Measurements from ENCODE around the gene EGFLAM. TPM values are rescaled to one million over a fixed set of nuclear protein-coding genes. Genes with fewer than 3 reads are reported as not detected.

The EGFLAM gene
- total and polyA plus RNA-seq, 10 of the 15 experiments (the other 5 are each of a cell fraction or from before 2014, with no cell fraction given): 0.37 TPM; not detected in 9

DNA sequence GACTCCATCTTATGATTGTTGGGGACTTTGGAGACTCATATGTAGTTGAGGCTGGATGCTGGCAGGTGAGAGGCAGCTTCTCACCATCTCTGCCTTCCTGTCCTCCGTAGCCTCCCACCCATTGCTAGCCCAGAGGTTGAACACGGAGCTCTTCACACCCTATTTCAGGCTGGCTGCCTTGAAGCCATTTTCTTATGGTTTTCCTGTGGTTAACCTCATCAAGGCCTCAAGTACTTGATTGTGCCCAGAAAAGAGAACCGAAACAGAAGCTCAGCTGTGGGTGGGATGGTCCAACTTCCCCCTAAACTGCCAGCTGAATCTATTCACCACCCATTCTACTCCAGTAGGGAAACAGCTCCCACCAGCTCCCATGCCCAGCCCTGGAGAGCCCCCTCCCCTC lies 195.1 kb downstream of the EGFLAM start (continued):
- TF ChIP-seq, protein P1, sequence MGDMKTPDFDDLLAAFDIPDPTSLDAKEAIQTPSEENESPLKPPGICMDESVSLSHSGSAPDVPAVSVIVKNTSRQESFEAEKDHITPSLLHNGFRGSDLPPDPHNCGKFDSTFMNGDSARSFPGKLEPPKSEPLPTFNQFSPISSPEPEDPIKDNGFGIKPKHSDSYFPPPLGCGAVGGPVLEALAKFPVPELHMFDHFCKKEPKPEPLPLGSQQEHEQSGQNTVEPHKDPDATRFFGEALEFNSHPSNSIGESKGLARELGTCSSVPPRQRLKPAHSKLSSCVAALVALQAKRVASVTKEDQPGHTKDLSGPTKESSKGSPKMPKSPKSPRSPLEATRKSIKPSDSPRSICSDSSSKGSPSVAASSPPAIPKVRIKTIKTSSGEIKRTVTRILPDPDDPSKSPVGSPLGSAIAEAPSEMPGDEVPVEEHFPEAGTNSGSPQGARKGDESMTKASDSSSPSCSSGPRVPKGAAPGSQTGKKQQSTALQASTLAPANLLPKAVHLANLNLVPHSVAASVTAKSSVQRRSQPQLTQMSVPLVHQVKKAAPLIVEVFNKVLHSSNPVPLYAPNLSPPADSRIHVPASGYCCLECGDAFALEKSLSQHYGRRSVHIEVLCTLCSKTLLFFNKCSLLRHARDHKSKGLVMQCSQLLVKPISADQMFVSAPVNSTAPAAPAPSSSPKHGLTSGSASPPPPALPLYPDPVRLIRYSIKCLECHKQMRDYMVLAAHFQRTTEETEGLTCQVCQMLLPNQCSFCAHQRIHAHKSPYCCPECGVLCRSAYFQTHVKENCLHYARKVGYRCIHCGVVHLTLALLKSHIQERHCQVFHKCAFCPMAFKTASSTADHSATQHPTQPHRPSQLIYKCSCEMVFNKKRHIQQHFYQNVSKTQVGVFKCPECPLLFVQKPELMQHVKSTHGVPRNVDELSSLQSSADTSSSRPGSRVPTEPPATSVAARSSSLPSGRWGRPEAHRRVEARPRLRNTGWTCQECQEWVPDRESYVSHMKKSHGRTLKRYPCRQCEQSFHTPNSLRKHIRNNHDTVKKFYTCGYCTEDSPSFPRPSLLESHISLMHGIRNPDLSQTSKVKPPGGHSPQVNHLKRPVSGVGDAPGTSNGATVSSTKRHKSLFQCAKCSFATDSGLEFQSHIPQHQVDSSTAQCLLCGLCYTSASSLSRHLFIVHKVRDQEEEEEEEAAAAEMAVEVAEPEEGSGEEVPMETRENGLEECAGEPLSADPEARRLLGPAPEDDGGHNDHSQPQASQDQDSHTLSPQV (IDR thresholded peaks at IDR 0.05): no peak
- TF ChIP-seq, protein P2, sequence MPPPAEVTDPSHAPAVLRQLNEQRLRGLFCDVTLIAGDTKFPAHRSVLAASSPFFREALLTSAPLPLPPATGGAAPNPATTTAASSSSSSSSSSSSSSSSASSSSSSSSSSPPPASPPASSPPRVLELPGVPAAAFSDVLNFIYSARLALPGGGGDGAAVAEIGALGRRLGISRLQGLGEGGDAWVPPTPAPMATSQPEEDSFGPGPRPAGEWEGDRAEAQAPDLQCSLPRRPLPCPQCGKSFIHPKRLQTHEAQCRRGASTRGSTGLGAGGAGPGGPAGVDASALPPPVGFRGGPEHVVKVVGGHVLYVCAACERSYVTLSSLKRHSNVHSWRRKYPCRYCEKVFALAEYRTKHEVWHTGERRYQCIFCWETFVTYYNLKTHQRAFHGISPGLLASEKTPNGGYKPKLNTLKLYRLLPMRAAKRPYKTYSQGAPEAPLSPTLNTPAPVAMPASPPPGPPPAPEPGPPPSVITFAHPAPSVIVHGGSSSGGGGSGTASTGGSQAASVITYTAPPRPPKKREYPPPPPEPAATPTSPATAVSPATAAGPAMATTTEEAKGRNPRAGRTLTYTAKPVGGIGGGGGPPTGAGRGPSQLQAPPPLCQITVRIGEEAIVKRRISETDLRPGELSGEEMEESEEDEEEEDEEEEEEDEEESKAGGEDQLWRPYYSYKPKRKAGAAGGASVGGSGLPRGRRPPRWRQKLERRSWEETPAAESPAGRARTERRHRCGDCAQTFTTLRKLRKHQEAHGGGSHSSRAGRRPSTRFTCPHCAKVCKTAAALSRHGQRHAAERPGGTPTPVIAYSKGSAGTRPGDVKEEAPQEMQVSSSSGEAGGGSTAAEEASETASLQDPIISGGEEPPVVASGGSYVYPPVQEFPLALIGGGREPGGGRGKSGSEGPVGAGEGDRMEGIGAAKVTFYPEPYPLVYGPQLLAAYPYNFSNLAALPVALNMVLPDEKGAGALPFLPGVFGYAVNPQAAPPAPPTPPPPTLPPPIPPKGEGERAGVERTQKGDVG (CRISPR knock-in tag; IDR thresholded peaks at IDR 0.05): no peak
- TF ChIP-seq, protein P3, sequence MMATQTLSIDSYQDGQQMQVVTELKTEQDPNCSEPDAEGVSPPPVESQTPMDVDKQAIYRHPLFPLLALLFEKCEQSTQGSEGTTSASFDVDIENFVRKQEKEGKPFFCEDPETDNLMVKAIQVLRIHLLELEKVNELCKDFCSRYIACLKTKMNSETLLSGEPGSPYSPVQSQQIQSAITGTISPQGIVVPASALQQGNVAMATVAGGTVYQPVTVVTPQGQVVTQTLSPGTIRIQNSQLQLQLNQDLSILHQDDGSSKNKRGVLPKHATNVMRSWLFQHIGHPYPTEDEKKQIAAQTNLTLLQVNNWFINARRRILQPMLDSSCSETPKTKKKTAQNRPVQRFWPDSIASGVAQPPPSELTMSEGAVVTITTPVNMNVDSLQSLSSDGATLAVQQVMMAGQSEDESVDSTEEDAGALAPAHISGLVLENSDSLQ (IDR thresholded peaks at IDR 0.05): no peak
- TF ChIP-seq, protein P4, sequence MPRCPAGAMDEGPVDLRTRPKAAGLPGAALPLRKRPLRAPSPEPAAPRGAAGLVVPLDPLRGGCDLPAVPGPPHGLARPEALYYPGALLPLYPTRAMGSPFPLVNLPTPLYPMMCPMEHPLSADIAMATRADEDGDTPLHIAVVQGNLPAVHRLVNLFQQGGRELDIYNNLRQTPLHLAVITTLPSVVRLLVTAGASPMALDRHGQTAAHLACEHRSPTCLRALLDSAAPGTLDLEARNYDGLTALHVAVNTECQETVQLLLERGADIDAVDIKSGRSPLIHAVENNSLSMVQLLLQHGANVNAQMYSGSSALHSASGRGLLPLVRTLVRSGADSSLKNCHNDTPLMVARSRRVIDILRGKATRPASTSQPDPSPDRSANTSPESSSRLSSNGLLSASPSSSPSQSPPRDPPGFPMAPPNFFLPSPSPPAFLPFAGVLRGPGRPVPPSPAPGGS (IDR thresholded peaks at IDR 0.05; ENCODE audit: borderline replicate concordance, insufficient read depth, low read depth, low read length, poor library complexity, severe bottlenecking): peak; percentile 81
- TF ChIP-seq GATAD2B (conservative IDR thresholded peaks at IDR 0.05; ENCODE audit: low read depth) (peak; percentile 54; the same call in 1 of the 2 replicates), ZNF384 (IDR thresholded peaks at IDR 0.05; ENCODE audit: borderline replicate concordance, low read depth, low read length) (no peak), RCOR1 (conservative IDR thresholded peaks at IDR 0.05; ENCODE audit: low read depth, low read length) (peak; percentile 90; the same call in 1 of the 2 replicates), EED (IDR thresholded peaks at IDR 0.05; ENCODE audit: low read depth) (peak; percentile 98), MEF2A (IDR thresholded peaks at IDR 0.05; ENCODE audit: insufficient read depth, low read depth, low read length) (peak; percentile 89)
- TF ChIP-seq, protein P5, sequence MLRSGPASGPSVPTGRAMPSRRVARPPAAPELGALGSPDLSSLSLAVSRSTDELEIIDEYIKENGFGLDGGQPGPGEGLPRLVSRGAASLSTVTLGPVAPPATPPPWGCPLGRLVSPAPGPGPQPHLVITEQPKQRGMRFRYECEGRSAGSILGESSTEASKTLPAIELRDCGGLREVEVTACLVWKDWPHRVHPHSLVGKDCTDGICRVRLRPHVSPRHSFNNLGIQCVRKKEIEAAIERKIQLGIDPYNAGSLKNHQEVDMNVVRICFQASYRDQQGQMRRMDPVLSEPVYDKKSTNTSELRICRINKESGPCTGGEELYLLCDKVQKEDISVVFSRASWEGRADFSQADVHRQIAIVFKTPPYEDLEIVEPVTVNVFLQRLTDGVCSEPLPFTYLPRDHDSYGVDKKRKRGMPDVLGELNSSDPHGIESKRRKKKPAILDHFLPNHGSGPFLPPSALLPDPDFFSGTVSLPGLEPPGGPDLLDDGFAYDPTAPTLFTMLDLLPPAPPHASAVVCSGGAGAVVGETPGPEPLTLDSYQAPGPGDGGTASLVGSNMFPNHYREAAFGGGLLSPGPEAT (IDR thresholded peaks at IDR 0.05; ENCODE audit: low read depth): peak; percentile 91
- TF ChIP-seq, protein P6, sequence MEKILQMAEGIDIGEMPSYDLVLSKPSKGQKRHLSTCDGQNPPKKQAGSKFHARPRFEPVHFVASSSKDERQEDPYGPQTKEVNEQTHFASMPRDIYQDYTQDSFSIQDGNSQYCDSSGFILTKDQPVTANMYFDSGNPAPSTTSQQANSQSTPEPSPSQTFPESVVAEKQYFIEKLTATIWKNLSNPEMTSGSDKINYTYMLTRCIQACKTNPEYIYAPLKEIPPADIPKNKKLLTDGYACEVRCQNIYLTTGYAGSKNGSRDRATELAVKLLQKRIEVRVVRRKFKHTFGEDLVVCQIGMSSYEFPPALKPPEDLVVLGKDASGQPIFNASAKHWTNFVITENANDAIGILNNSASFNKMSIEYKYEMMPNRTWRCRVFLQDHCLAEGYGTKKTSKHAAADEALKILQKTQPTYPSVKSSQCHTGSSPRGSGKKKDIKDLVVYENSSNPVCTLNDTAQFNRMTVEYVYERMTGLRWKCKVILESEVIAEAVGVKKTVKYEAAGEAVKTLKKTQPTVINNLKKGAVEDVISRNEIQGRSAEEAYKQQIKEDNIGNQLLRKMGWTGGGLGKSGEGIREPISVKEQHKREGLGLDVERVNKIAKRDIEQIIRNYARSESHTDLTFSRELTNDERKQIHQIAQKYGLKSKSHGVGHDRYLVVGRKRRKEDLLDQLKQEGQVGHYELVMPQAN (conservative IDR thresholded peaks at IDR 0.05): no peak

All from GM12878 (cell line).